ENCODE measurements around the gene UVSSA.

Gene UVSSA

GRCh38 chr4:1369479-1370079 is 22.6 kb downstream of the UVSSA start:
- TF ChIP-seq CTCF (IDR thresholded peaks at IDR 0.05), result no peak

- no peak for TF ChIP-seq CTCF (IDR thresholded peaks at IDR 0.05)
Measured at GRCh38 chr4:1370321-1371124, 23.5 kb downstream of the UVSSA start.

GRCh38 chr4:1371176-1372165 is 24.5 kb downstream of the UVSSA start:
- TF ChIP-seq CTCF (IDR thresholded peaks at IDR 0.05), result no peak

- no peak for TF ChIP-seq CTCF (IDR thresholded peaks at IDR 0.05)
Measured at GRCh38 chr4:1373892-1374705, 27.1 kb downstream of the UVSSA start.

GRCh38 chr4:1374706-1375045 is 27.7 kb downstream of the UVSSA start:
- TF ChIP-seq CTCF (IDR thresholded peaks at IDR 0.05), result no peak

GRCh38 chr4:1375051-1375721 is 28.2 kb downstream of the UVSSA start:
- no peak for TF ChIP-seq CTCF (IDR thresholded peaks at IDR 0.05)
